ENCODE data around the gene RYR1.

RYR1 gene

GRCh38 chr19:38519168-38519567 is 85.7 kb downstream of the RYR1 start:
- no peak for DNase-seq

GRCh38 chr19:38519988-38520387 is 86.5 kb downstream of the RYR1 start:
- no peak for DNase-seq

- DNase-seq, result no peak
Observed at GRCh38 chr19:38522915-38523314, 89.4 kb downstream of the RYR1 start.

- no peak for DNase-seq
Observed at GRCh38 chr19:38523319-38523718, 89.8 kb downstream of the RYR1 start.

- no peak for DNase-seq
Observed at GRCh38 chr19:38524369-38524768, 90.9 kb downstream of the RYR1 start.

GRCh38 chr19:38524994-38525634 is 91.6 kb downstream of the RYR1 start:
- DNase-seq, result no peak

- DNase-seq, result no peak
Observed at GRCh38 chr19:38526430-38526829, 92.9 kb downstream of the RYR1 start.

- no peak for DNase-seq
Observed at GRCh38 chr19:38527466-38528136, 94.1 kb downstream of the RYR1 start.

GRCh38 chr19:38528213-38528755 is 94.8 kb downstream of the RYR1 start:
- DNase-seq, result no peak

GRCh38 chr19:38528931-38529330 is 95.4 kb downstream of the RYR1 start:
- DNase-seq, result no peak

GRCh38 chr19:38531515-38531914 is 98.0 kb downstream of the RYR1 start:
- no peak for DNase-seq

GRCh38 chr19:38532939-38533338 is 99.4 kb downstream of the RYR1 start:
- DNase-seq, result no peak

- no peak for DNase-seq
Observed at GRCh38 chr19:38534574-38534973, 101.1 kb downstream of the RYR1 start.

GRCh38 chr19:38535212-38535611 is 101.7 kb downstream of the RYR1 start:
- DNase-seq, result no peak

- DNase-seq, result no peak
Observed at GRCh38 chr19:38537071-38537936, 103.8 kb downstream of the RYR1 start.

- no peak for DNase-seq
Observed at GRCh38 chr19:38538386-38538785, 104.9 kb downstream of the RYR1 start.

GRCh38 chr19:38538793-38539528 is 105.5 kb downstream of the RYR1 start:
- no peak for DNase-seq

GRCh38 chr19:38539751-38540150 is 106.3 kb downstream of the RYR1 start:
- no peak for DNase-seq

- no peak for DNase-seq
Observed at GRCh38 chr19:38542040-38542439, 108.5 kb downstream of the RYR1 start.

GRCh38 chr19:38543286-38543806 is 109.9 kb downstream of the RYR1 start:
- no peak for DNase-seq

- no peak for DNase-seq
Observed at GRCh38 chr19:38543807-38544568, 110.5 kb downstream of the RYR1 start.

Data from NCI-H187 (cell line).